ENCODE data around the gene FAF1.

GRCh38 chr1:50880373-50880772 lies 79.7 kb downstream of the FAF1 start:
- TF ChIP-seq, protein P1, sequence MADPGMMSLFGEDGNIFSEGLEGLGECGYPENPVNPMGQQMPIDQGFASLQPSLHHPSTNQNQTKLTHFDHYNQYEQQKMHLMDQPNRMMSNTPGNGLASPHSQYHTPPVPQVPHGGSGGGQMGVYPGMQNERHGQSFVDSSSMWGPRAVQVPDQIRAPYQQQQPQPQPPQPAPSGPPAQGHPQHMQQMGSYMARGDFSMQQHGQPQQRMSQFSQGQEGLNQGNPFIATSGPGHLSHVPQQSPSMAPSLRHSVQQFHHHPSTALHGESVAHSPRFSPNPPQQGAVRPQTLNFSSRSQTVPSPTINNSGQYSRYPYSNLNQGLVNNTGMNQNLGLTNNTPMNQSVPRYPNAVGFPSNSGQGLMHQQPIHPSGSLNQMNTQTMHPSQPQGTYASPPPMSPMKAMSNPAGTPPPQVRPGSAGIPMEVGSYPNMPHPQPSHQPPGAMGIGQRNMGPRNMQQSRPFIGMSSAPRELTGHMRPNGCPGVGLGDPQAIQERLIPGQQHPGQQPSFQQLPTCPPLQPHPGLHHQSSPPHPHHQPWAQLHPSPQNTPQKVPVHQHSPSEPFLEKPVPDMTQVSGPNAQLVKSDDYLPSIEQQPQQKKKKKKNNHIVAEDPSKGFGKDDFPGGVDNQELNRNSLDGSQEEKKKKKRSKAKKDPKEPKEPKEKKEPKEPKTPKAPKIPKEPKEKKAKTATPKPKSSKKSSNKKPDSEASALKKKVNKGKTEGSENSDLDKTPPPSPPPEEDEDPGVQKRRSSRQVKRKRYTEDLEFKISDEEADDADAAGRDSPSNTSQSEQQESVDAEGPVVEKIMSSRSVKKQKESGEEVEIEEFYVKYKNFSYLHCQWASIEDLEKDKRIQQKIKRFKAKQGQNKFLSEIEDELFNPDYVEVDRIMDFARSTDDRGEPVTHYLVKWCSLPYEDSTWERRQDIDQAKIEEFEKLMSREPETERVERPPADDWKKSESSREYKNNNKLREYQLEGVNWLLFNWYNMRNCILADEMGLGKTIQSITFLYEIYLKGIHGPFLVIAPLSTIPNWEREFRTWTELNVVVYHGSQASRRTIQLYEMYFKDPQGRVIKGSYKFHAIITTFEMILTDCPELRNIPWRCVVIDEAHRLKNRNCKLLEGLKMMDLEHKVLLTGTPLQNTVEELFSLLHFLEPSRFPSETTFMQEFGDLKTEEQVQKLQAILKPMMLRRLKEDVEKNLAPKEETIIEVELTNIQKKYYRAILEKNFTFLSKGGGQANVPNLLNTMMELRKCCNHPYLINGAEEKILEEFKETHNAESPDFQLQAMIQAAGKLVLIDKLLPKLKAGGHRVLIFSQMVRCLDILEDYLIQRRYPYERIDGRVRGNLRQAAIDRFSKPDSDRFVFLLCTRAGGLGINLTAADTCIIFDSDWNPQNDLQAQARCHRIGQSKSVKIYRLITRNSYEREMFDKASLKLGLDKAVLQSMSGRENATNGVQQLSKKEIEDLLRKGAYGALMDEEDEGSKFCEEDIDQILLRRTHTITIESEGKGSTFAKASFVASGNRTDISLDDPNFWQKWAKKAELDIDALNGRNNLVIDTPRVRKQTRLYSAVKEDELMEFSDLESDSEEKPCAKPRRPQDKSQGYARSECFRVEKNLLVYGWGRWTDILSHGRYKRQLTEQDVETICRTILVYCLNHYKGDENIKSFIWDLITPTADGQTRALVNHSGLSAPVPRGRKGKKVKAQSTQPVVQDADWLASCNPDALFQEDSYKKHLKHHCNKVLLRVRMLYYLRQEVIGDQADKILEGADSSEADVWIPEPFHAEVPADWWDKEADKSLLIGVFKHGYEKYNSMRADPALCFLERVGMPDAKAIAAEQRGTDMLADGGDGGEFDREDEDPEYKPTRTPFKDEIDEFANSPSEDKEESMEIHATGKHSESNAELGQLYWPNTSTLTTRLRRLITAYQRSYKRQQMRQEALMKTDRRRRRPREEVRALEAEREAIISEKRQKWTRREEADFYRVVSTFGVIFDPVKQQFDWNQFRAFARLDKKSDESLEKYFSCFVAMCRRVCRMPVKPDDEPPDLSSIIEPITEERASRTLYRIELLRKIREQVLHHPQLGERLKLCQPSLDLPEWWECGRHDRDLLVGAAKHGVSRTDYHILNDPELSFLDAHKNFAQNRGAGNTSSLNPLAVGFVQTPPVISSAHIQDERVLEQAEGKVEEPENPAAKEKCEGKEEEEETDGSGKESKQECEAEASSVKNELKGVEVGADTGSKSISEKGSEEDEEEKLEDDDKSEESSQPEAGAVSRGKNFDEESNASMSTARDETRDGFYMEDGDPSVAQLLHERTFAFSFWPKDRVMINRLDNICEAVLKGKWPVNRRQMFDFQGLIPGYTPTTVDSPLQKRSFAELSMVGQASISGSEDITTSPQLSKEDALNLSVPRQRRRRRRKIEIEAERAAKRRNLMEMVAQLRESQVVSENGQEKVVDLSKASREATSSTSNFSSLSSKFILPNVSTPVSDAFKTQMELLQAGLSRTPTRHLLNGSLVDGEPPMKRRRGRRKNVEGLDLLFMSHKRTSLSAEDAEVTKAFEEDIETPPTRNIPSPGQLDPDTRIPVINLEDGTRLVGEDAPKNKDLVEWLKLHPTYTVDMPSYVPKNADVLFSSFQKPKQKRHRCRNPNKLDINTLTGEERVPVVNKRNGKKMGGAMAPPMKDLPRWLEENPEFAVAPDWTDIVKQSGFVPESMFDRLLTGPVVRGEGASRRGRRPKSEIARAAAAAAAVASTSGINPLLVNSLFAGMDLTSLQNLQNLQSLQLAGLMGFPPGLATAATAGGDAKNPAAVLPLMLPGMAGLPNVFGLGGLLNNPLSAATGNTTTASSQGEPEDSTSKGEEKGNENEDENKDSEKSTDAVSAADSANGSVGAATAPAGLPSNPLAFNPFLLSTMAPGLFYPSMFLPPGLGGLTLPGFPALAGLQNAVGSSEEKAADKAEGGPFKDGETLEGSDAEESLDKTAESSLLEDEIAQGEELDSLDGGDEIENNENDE (IDR thresholded peaks at IDR 0.05; ENCODE audit: insufficient replicate concordance, low read length), result no peak
- TF ChIP-seq CHD2 (IDR thresholded peaks at IDR 0.05; ENCODE audit: low read length) (no peak), ZNF274 (IDR thresholded peaks at IDR 0.05; ENCODE audit: borderline replicate concordance, extremely low read depth, low read length) (no peak), CTCF (IDR thresholded peaks at IDR 0.05; ENCODE audit: control extremely low read depth in 1 of 3, insufficient read depth in 1 of 3, low read depth in 1 of 3, low read length in 3 of 3) (no peak), TCF12 (IDR thresholded peaks at IDR 0.05; ENCODE audit: low read depth, low read length) (no peak), POLR2A (IDR thresholded peaks at IDR 0.05; ENCODE audit: control extremely low read depth in 1 of 2, low read depth in 2 of 2, low read length in 2 of 2) (no peak)

All from H1 (cell line).